Panc1 (cell line): ENCODE data around the gene URGCP. TPM values are rescaled to one million over a fixed set of nuclear protein-coding genes. Genes with fewer than 3 reads are reported as not detected.

Source experiments
- ATAC-seq: fragments of 200-7000 bp; cut with Tn5 transposase; 2 replicates; pipeline ENCODE4 v1.9.1; 2020; ENCODE audit warnings: mild to moderate bottlenecking, moderate library complexity
- BruUV-seq: library from RNA; stranded (reverse); fragments of 400-500 nt; replicated peaks from 2 replicates; lab custom pipeline; 2021; lab: Mats Ljungman, UMichigan
- CTCF ChIA-PET: fragments of 300-600 bp; sonication (Branson Sonifier 250); formaldehyde crosslinking; loops from one replicate; lab custom pipeline; 2022; ENCODE audit warnings: antibody characterized with exemption; lab: Charles Lee
- POLR2A ChIA-PET: fragments of 300-600 bp; sonication (Branson Sonifier 250); formaldehyde crosslinking; loops from one replicate; lab custom pipeline; 2022; ENCODE audit warnings: antibody characterized with exemption; lab: Charles Lee
- DNase-seq: peaks from one replicate; pipeline ENCODE4 v3.0.0-alpha.2; 2010; ENCODE audit warnings: low read depth, low spot score
- H3K27ac ChIP-seq: 2 replicates; pipeline ENCODE4 v1.5.1; 2011; ENCODE audit warnings: mild to moderate bottlenecking, low read length, inconsistent platforms
- H3K27me3 ChIP-seq: fragments of 200-500 bp; sonication (Bioruptor generic); 2 replicates; pipeline ENCODE4 v1.6.0; 2014; ENCODE audit warnings: low read length, inconsistent platforms; ENCODE audit not compliant: control insufficient read depth, insufficient read depth
- H3K36me3 ChIP-seq: fragments of 200-500 bp; sonication (Bioruptor generic); 2 replicates; pipeline ENCODE4 v1.5.1; 2014; ENCODE audit warnings: inconsistent platforms, mild to moderate bottlenecking, low read length, moderate library complexity; ENCODE audit not compliant: control insufficient read depth, insufficient read depth
- H3K4me1 ChIP-seq: 2 replicates; pipeline ENCODE4 v1.5.1; 2011; ENCODE audit warnings: inconsistent platforms, mild to moderate bottlenecking, low read length, moderate library complexity; ENCODE audit not compliant: control insufficient read depth, insufficient read depth
- H3K4me3 ChIP-seq, 2 experiments: 2 replicates each; pipeline ENCODE4 v1.5.1; 2011 to 2012; ENCODE audit warnings: low read depth in 2 of 2, low read length in 2 of 2, mild to moderate bottlenecking in 2 of 2, inconsistent platforms in 1 of 2, moderate library complexity in 1 of 2
- H3K9me3 ChIP-seq: fragments of 200-500 bp; sonication (Bioruptor generic); 2 replicates; pipeline ENCODE4 v1.5.1; 2014; ENCODE audit warnings: low read depth, mild to moderate bottlenecking, inconsistent platforms, low read length, moderate library complexity; ENCODE audit not compliant: control insufficient read depth, insufficient read depth
- CTCF ChIP-seq: fragments of 450-650 bp; IDR thresholded peaks from 2 replicates; pipeline ENCODE4 v1.5.1; 2017; ENCODE audit warnings: mild to moderate bottlenecking
- POLR2AphosphoS5 ChIP-seq: IDR thresholded peaks from 2 replicates; pipeline ENCODE4 v1.6.1; 2012; ENCODE audit warnings: mild to moderate bottlenecking, low read depth, low read length, moderate library complexity
- REST ChIP-seq, 2 experiments: IDR thresholded peaks; 2 replicates each; pipeline ENCODE4 v1.6.1; 2011 to 2012; ENCODE audit warnings: low read depth in 2 of 2, control low read depth in 1 of 2, low read length in 1 of 2, mild to moderate bottlenecking in 1 of 2, moderate library complexity in 1 of 2; ENCODE audit not compliant: insufficient read depth in 1 of 2
- SIN3A ChIP-seq: IDR thresholded peaks from 2 replicates; pipeline ENCODE4 v1.6.1; 2012; ENCODE audit warnings: low read depth, mild to moderate bottlenecking, low read length, moderate library complexity, borderline replicate concordance; ENCODE audit not compliant: insufficient read depth
- TCF7L2 ChIP-seq: IDR thresholded peaks from 2 replicates; pipeline ENCODE4 v1.6.1; 2011; ENCODE audit warnings: mild to moderate bottlenecking, low read depth, low read length, inconsistent platforms
- in situ Hi-C: cut with HindIII; loops from 2 replicates; pipeline ENCODE4 v1.10.0; 2016; ENCODE audit warnings: low sequenced_read_pairs, low pct_unique_long_range_greater_than_20kb
- intact Hi-C: fragments of 100-400 bp; cut with micrococcal nuclease; formaldehyde crosslinking; loops from one replicate; pipeline ENCODE4 v1.10.0; 2022; ENCODE audit not compliant: unreplicated experiment
- total RNA-seq: library from RNA; stranded (reverse); gene quantifications from one replicate; pipeline ENCODE4 v1.2.1, GENCODE V29; 2021; ENCODE audit not compliant: unreplicated experiment

The URGCP gene
- total RNA-seq, 1 experiment from 2014 or later, result 34.3 TPM

DNA sequence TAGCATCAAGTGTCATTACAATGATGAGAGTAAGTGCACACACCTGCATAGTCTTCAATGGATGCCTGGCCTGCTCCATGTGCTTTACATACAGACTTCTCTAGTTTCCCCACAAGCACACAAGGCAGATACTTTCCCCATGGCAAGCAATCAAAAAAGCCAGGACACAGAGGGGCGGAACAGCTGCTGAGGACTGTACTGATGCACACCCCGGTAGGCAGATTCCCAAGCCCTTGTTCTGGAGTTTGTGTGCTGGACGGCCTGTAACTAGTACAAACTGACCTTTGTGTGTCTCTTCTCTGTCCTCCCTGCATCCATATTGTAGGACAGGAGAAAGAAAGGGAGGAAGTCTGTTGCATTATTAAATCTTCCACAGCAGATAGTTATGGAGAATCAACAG is 45.6 kb upstream of the URGCP start:
- Histone ChIP-seq H3K4me1 (no peaks in the 10 kb centered on the region), H3K9me3 (no peaks in the 10 kb centered on the region), H3K27ac (no peak overlapping the region), H3K4me3 (no peak overlapping the region), H3K36me3 (no peaks in the 10 kb centered on the region), H3K27me3 (no peaks in the 10 kb centered on the region)
- in situ Hi-C loops, result no loop called here
- ChIA-PET POLR2A (no interaction called here), CTCF (no interaction called here)
- BruUV-seq, result no TSS peak
- TF ChIP-seq SIN3A (no peak), TCF7L2 (no peak), REST (IDR thresholded peaks at IDR 0.05; ENCODE audit: insufficient read depth in 1 of 2, low read depth in 2 of 2, low read length in 1 of 2) (no peak), POLR2AphosphoS5 (no peak), CTCF (no peak)
- no peak for DNase-seq
- intact Hi-C loops, result no loop called here
- no peak for ATAC-seq

DNA sequence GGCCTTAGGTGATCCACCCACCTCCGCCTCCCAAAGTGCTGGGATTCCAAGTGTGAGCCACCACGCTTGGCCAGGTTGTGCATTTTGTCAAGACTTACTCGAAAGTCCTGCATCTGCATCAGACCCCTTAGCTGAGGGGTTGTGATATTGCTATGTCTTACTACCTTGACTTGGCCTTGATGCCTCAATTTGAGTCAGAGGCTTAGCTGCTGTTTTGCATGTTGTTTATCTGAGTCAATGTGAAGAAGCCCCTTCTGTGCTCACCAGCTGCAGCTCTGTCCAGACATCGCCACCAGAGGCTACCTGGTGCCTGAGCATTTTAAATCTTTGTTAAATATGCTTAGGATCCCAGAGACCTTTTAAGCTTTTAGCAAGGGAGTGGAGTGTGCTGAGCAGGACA is 37.9 kb upstream of the URGCP start:
- ChIA-PET POLR2A (no interaction called here), CTCF (interaction anchor here (0.8 kb wide), 1 partner anchor 9 kb away, joined by 3 read pairs; no protein-coding TSS in a partner anchor)
- Histone ChIP-seq H3K4me1 (no peaks in the 10 kb centered on the region), H3K27ac (no peak overlapping the region), H3K36me3 (no peaks in the 10 kb centered on the region), H3K27me3 (no peaks in the 10 kb centered on the region), H3K9me3 (no peaks in the 10 kb centered on the region), H3K4me3 (no peak overlapping the region)
- ATAC-seq (no peak), DNase-seq (no peak)
- TF ChIP-seq SIN3A (no peak), TCF7L2 (no peak), CTCF (no peak), POLR2AphosphoS5 (no peak), REST (IDR thresholded peaks at IDR 0.05; ENCODE audit: insufficient read depth in 1 of 2, low read depth in 2 of 2, low read length in 1 of 2) (no peak)
- intact Hi-C loops, result no loop called here
- in situ Hi-C loops, result no loop called here
- BruUV-seq, result no TSS peak
